Measurements from ENCODE around the gene PSMC3. TPM values are rescaled to one million over a fixed set of nuclear protein-coding genes. Genes with fewer than 3 reads are reported as not detected.

PSMC3 gene
- polyA plus RNA-seq (2013, experiment 1 of 4) = 184 TPM
- polyA plus RNA-seq (2013, experiment 2 of 4) = 172 TPM
- 117 TPM for polyA plus RNA-seq (2013, experiment 3 of 4)
- polyA plus RNA-seq (2013, experiment 4 of 4) = 119 TPM

DNA sequence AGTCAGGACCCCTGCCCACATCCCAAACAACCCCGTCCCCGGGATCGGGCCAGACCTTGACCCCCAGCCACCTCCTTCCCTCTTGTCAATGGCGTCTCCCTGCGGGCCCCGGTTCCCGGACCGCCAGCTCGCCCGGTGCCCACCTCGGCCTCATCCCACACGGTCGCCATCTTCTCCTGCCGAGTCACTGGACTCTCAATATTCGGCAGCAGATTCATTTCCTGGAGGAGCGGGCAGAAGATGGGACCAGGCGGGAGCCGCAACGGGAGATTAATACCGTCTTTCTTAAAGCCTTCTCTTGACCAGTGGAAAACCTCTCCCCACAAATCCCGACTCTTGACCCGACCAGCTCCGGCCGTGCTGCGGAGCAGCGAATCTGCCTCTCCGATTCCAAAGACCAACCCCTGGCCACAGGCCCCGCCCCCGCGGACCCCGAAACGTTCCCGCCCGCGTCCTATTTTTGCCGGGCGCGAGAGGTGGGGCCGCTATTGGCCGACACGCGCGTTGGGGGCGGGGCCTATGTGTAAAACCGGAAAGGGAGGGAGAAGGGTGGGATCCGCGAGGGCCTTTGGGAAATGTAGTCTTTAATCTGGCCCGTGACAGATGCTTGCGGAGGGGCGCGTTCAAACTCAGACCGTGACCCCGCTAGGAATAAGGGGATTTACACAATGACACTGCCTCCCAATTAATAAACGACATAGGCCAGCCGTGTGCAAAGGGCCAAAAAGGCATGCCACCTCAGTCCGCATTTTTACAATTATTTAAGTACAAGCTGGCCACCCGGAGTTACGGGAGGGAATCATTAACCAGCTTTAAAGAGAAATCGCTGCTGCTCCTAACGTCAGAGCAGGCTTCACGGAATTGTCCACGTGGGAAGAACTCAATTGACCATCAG is at the start of gene PSMC3:
Gene PSMC3, minus strand, starts transcription at position 378 of the 895 bp plus-strand sequence. Its CDS starts 160 bp downstream, at position 218.
- H3K36me3 ChIP-seq (ENCODE audit: control insufficient read depth, insufficient read depth, low read length) = peaks cover 16% of the 10 kb centered on the region
- peak within 1 kb of the TSS; percentile 75 for H3K27ac ChIP-seq (ENCODE audit: insufficient read depth, low read depth, low read length, poor library complexity, severe bottlenecking)
- 4% methylated on average over 62 of the region's 62 CpGs for WGBS, 2 experiments
- H3K9me3 ChIP-seq (ENCODE audit: control insufficient read depth, low read length) = no peaks in the 10 kb centered on the region
- H3K4me1 ChIP-seq (ENCODE audit: control insufficient read depth, insufficient read depth, low read length) = no peaks in the 10 kb centered on the region
- peak within 1 kb of the TSS; percentile 80 for H3K4me3 ChIP-seq (ENCODE audit: insufficient read depth, low read depth, low read length)
- no peaks in the 10 kb centered on the region for H3K27me3 ChIP-seq (ENCODE audit: control insufficient read depth, insufficient read depth, low read length, poor library complexity, severe bottlenecking)

DNA sequence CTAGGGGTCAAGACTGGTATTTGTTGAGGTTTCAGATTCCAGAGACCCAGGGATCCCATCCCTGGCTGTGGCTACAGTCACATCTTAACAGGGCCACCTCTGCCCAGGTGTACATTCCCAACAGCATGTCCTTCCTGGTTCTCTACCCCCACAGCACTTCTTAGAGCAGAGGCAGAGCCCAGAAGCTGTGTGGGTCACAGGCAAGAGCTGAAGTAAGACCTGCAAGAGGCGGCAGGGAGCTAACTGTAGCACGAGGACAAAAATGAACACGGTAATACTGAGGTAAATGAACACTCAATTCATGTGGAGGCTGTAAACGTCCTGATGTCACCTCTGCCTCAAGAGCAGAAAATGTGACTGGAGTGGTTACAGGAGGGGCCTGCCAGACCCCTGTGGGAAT is 44.4 kb upstream of the PSMC3 start:
- no peak overlapping the region for H3K4me3 ChIP-seq (ENCODE audit: insufficient read depth, low read depth, low read length)
- H3K27ac ChIP-seq (ENCODE audit: insufficient read depth, low read depth, low read length, poor library complexity, severe bottlenecking) = no peak overlapping the region
- H3K36me3 ChIP-seq (ENCODE audit: control insufficient read depth, insufficient read depth, low read length) = peaks cover 46% of the 10 kb centered on the region
- H3K4me1 ChIP-seq (ENCODE audit: control insufficient read depth, insufficient read depth, low read length) = peaks cover 27% of the 10 kb centered on the region
- H3K27me3 ChIP-seq (ENCODE audit: control insufficient read depth, insufficient read depth, low read length, poor library complexity, severe bottlenecking) = no peaks in the 10 kb centered on the region
- 96 to 97% methylated on average over 4 of the region's 4 CpGs for WGBS, 2 experiments
- H3K9me3 ChIP-seq (ENCODE audit: control insufficient read depth, low read length) = no peaks in the 10 kb centered on the region

DNA sequence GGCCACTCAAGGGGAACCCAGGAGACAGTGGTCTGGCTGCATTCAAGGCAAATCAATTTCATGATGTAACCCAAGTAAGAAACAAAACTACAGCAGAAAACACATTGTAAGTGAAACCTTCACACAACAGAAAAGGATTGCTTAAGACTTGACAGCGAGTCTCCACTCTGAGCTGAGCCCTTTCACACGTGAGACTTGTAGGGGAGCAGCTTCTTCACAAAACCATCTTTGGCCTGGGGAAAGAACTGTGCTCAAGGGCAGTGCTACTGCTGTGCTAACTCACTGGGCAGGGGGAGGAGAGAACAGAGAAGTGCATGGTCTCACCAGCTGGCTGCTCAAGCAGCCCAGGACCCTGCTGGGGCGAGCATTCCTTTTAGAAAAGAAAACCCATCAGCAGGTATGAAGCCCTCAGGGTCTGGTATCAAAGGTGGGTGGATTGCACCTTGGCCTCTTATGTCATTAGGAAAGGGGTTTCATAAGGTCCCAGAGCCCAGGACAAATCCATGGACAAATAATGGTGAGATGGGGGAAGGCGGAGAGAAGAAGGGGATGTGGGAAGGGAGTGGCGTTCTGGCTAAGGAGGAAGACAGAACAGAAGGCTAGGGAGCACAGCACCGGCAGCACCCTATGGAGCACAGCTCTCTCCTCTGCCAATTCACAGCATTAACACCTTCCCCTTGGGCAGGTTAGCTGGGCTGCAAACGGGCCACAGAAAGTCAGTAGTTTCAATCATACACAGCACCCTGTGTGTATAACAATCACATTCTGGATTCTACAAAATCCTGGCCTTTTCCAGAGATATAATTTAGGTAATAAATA is 43.3 kb upstream of the PSMC3 start:
- H3K36me3 ChIP-seq (ENCODE audit: control insufficient read depth, insufficient read depth, low read length) = peaks cover 37% of the 10 kb centered on the region
- no peaks in the 10 kb centered on the region for H3K9me3 ChIP-seq (ENCODE audit: control insufficient read depth, low read length)
- H3K27me3 ChIP-seq (ENCODE audit: control insufficient read depth, insufficient read depth, low read length, poor library complexity, severe bottlenecking) = no peaks in the 10 kb centered on the region
- no peak overlapping the region for H3K27ac ChIP-seq (ENCODE audit: insufficient read depth, low read depth, low read length, poor library complexity, severe bottlenecking)
- H3K4me3 ChIP-seq (ENCODE audit: insufficient read depth, low read depth, low read length) = no peak overlapping the region
- WGBS, 2 experiments = 77 to 79% methylated on average over 7 of the region's 7 CpGs
- H3K4me1 ChIP-seq (ENCODE audit: control insufficient read depth, insufficient read depth, low read length) = peaks cover 31% of the 10 kb centered on the region

DNA sequence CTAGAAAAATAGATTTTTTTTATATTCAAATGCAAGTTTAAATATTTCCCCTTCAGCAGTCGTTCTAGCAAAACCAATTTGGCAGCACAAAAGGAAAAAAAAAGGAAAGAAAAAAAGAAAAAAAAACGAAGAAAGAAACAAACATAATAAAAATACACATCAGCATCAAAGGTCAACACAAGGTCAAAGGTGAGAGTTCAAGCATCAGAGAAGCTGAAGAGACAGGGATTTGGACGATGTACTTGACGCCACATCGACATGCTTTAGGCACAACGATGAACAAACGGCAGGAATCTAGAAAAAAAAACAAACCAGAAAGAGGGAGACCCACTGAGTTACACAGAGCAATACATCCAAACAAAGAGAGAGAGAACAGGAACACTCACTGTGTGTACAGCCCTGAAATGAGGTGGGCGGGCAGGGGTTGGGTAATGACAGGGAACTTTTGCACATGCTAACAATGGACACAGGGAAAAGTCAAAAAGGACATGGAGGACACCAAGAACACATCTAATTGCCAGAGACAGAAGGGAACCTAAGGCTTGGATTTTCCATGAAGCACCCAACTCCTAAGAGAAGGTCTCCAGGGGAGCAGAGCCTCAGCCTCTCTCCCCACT is 42.5 kb upstream of the PSMC3 start:
- H3K27ac ChIP-seq (ENCODE audit: insufficient read depth, low read depth, low read length, poor library complexity, severe bottlenecking) = no peak overlapping the region
- H3K9me3 ChIP-seq (ENCODE audit: control insufficient read depth, low read length) = no peaks in the 10 kb centered on the region
- 80 to 92% methylated on average over 6 to 8 of the region's 8 CpGs for WGBS, 2 experiments
- H3K4me3 ChIP-seq (ENCODE audit: insufficient read depth, low read depth, low read length) = no peak overlapping the region
- H3K4me1 ChIP-seq (ENCODE audit: control insufficient read depth, insufficient read depth, low read length) = peaks cover 31% of the 10 kb centered on the region
- H3K27me3 ChIP-seq (ENCODE audit: control insufficient read depth, insufficient read depth, low read length, poor library complexity, severe bottlenecking) = no peaks in the 10 kb centered on the region
- H3K36me3 ChIP-seq (ENCODE audit: control insufficient read depth, insufficient read depth, low read length) = peaks cover 32% of the 10 kb centered on the region

DNA sequence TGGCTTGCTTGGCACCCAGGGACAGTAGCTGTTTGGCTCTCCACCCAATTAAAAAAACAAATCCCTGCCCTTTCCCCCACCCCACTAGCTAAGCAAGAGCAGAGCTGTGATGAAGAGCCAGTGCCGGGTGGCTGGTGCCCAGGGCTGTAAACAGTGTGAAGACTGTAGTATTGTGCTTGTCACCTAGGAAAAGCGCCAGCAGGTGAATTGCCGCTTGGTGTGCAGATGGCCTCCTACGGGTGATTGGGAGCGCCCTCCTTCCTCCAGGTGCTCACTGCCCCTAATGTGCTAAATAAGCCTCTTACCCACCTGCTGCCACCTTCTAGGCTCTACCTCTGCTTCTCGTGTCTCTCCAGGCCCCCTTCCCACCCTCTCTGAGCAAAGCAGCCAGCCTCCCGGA is 41.1 kb upstream of the PSMC3 start:
- Histone ChIP-seq H3K27ac (ENCODE audit: insufficient read depth, low read depth, low read length, poor library complexity, severe bottlenecking) (no peak overlapping the region), H3K9me3 (ENCODE audit: control insufficient read depth, low read length) (no peaks in the 10 kb centered on the region), H3K36me3 (ENCODE audit: control insufficient read depth, insufficient read depth, low read length) (peaks cover 19% of the 10 kb centered on the region), H3K4me1 (ENCODE audit: control insufficient read depth, insufficient read depth, low read length) (peaks cover 31% of the 10 kb centered on the region), H3K4me3 (ENCODE audit: insufficient read depth, low read depth, low read length) (no peak overlapping the region), H3K27me3 (ENCODE audit: control insufficient read depth, insufficient read depth, low read length, poor library complexity, severe bottlenecking) (no peaks in the 10 kb centered on the region)
- WGBS, 2 experiments = 90 to 91% methylated on average over 7 of the region's 7 CpGs

DNA sequence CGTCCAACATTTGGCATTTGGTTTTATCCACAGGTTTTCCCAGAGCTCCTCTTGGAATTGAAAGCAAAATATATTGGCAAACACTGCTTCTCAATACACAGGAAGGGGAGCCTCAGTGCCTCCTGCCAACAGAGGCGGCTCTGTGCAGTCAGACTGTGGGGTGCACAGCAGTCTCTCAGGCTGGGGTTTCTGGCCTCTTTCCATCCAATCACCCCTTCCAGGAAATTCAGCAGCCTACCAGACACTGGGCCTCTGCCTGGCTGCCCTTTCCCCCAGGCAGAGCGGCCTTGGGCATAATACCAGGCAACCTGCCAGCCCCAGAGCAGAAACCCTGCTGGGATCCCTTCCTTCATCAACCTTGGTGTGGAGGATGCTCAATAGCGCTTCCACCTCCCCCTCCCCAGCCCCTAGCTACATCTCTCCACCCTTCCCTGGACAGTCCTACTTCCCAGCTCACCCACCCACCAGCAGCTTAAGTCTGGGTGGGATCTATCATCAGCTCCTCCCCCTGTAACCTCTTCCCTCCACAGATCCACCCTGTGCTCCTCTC is 40.5 kb upstream of the PSMC3 start:
- Histone ChIP-seq H3K4me1 (ENCODE audit: control insufficient read depth, insufficient read depth, low read length) (peaks cover 31% of the 10 kb centered on the region), H3K27me3 (ENCODE audit: control insufficient read depth, insufficient read depth, low read length, poor library complexity, severe bottlenecking) (no peaks in the 10 kb centered on the region), H3K4me3 (ENCODE audit: insufficient read depth, low read depth, low read length) (no peak overlapping the region), H3K9me3 (ENCODE audit: control insufficient read depth, low read length) (no peaks in the 10 kb centered on the region), H3K36me3 (ENCODE audit: control insufficient read depth, insufficient read depth, low read length) (peaks cover 13% of the 10 kb centered on the region), H3K27ac (ENCODE audit: insufficient read depth, low read depth, low read length, poor library complexity, severe bottlenecking) (no peak overlapping the region)
- 74 to 87% methylated on average over 4 of the region's 4 CpGs for WGBS, 2 experiments

DNA sequence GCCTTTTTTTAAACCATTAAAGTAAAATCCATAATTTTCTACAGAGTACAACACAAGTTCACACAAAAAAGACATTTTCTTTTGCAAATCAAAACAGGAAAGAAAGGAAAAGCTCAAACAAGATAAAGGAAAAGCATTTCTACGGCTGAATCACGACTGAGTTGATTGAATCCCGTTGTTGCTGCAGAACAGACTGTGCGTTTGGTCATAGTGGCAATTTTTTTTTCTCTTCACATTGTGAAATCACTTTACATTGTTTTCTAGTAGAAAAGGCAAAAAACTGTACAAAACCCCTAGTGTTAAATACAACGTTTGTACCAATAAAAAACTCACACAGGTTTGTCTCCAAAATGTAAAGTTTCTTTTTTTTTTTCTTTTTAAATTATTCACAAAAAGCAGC is 40.0 kb upstream of the PSMC3 start:
- Histone ChIP-seq H3K27me3 (ENCODE audit: control insufficient read depth, insufficient read depth, low read length, poor library complexity, severe bottlenecking) (no peaks in the 10 kb centered on the region), H3K4me3 (ENCODE audit: insufficient read depth, low read depth, low read length) (no peak overlapping the region), H3K9me3 (ENCODE audit: control insufficient read depth, low read length) (no peaks in the 10 kb centered on the region), H3K27ac (ENCODE audit: insufficient read depth, low read depth, low read length, poor library complexity, severe bottlenecking) (no peak overlapping the region), H3K4me1 (ENCODE audit: control insufficient read depth, insufficient read depth, low read length) (peaks cover 31% of the 10 kb centered on the region), H3K36me3 (ENCODE audit: control insufficient read depth, insufficient read depth, low read length) (peaks cover 7% of the 10 kb centered on the region)
- WGBS, 2 experiments = 90 to 94% methylated on average over 5 of the region's 5 CpGs

DNA sequence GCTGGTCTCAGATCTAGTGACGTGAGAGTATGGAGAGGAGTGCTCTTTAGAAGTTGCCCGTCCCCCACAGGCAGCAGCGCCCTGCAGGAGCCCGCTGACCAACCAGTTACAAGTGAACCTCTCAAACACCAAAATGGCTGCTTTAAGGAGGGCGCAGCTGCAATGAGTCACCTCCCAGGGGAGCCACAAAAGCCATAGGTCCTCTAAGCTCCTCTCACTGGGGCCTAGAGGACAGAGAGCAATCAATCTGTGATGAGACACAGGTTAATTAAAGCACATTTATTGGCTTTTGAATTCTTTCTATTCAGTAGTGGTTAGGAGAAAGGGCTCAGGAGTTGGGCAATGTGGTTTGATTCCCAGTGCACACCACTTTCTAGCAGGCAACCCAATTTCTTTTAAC is 38.2 kb upstream of the PSMC3 start:
- 67 to 70% methylated on average over 5 of the region's 5 CpGs for WGBS, 2 experiments
- peaks cover 26% of the 10 kb centered on the region for H3K4me1 ChIP-seq (ENCODE audit: control insufficient read depth, insufficient read depth, low read length)
- H3K4me3 ChIP-seq (ENCODE audit: insufficient read depth, low read depth, low read length) = no peak overlapping the region
- peak overlapping the region; percentile 18 for H3K27ac ChIP-seq (ENCODE audit: insufficient read depth, low read depth, low read length, poor library complexity, severe bottlenecking)
- no peaks in the 10 kb centered on the region for H3K9me3 ChIP-seq (ENCODE audit: control insufficient read depth, low read length)
- H3K36me3 ChIP-seq (ENCODE audit: control insufficient read depth, insufficient read depth, low read length) = no peaks in the 10 kb centered on the region
- H3K27me3 ChIP-seq (ENCODE audit: control insufficient read depth, insufficient read depth, low read length, poor library complexity, severe bottlenecking) = no peaks in the 10 kb centered on the region

DNA sequence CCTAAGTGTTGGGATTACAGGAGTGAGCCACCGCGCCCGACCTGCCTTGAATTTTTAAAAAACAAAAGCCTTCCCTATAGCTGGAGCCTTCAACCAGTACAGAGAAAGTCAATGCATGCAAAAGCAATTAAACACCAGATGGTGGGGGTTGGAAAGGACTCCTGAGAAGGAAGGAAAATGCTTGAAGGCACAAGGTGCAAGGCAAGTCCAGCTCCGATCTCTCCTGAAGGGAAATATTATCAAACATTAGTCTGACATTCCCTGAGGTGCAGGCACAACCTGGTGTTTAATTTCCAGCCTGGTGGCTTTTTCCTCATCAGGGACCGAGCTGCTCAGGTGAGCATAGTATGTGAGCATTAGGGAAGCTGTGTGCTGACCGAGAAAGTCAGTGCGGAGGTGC is 35.6 kb upstream of the PSMC3 start:
- Histone ChIP-seq H3K27me3 (ENCODE audit: control insufficient read depth, insufficient read depth, low read length, poor library complexity, severe bottlenecking) (no peaks in the 10 kb centered on the region), H3K36me3 (ENCODE audit: control insufficient read depth, insufficient read depth, low read length) (no peaks in the 10 kb centered on the region), H3K9me3 (ENCODE audit: control insufficient read depth, low read length) (no peaks in the 10 kb centered on the region), H3K27ac (ENCODE audit: insufficient read depth, low read depth, low read length, poor library complexity, severe bottlenecking) (no peak overlapping the region), H3K4me1 (ENCODE audit: control insufficient read depth, insufficient read depth, low read length) (peaks cover 5% of the 10 kb centered on the region), H3K4me3 (ENCODE audit: insufficient read depth, low read depth, low read length) (no peak overlapping the region)
- 93 to 98% methylated on average over 7 of the region's 7 CpGs for WGBS, 2 experiments
